HG03565 (cell line): Measurements from ENCODE around the gene ASB3.
"Not testable (repeated sequence)": the region's sequence is repeated elsewhere in the genome, so short reads cannot be mapped to it uniquely, and the experiment has no call there.

Experiments used
- ATAC-seq: cut with Tn5 transposase; IDR thresholded peaks from one replicate; pipeline ENCODE4 v1.9.1; 2021; ENCODE audit warnings: mild to moderate bottlenecking, moderate library complexity; ENCODE audit not compliant: unreplicated experiment

The ASB3 gene

DNA sequence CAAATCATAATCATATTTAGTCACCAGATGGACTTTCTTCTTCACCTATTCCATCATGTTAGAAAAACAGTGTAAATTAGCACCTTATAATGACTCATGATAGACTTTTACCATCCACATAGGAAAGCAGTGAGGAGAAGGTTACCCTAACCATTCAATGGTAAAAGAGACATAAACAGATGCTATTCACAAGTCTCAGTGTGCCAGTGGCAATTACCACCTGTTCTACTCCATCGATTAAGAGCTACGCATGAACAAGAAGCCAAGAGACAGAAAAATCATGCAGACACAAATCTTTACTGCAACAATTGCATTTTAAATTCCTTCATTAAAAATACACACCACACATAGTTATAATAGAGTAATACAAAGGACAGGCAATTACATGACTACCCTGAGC, 125.9 kb downstream of the ASB3 start:
- no peak for ATAC-seq

DNA sequence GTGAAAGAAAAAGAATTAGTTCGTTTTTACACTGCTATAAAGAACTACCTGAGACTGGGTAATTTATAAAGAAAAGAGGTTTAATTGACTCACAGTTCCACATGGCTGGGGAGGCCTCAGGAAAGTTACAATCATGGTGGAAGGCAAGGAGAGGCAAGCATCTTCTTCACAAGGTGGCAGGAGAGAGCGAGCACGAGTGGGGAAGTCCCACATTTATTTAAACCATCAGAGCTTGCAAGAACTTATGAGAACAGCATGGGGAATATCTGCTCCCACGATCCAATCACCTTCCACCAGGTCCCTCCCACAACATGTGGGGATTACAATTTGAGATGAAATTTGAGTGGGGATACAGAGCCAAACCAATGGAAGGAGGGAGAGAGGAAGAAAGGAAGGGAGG, 128.3 kb downstream of the ASB3 start:
- ATAC-seq: not testable (repeated sequence)

DNA sequence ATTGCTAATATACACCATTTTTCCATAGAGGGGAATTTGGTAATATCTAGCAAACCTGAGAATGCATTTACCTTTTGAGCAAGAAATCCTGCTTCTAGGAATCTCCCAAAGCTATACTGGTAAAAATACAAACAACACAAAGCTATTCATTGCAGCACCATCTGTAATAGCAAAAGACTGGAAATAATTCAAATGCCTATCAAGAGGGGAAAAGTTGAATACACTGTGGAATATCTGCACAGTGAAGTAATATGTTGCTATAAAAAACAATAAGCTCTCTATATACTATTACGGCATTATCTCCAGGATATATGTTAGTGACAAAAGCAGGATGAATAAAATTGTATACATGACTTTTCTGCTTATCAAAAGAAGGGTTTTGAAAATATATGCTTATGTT, 131.5 kb downstream of the ASB3 start:
- no peak for ATAC-seq

- no peak for ATAC-seq
Measured at GRCh38 chr2:53654396-53654795, 132.4 kb downstream of the ASB3 start.

- no peak for ATAC-seq
Measured at GRCh38 chr2:53652131-53652530, 134.6 kb downstream of the ASB3 start.

- ATAC-seq: no peak
Measured at GRCh38 chr2:53646788-53647187, 140.0 kb downstream of the ASB3 start.

GRCh38 chr2:53641290-53641689, 145.5 kb downstream of the ASB3 start:
- no peak for ATAC-seq

DNA sequence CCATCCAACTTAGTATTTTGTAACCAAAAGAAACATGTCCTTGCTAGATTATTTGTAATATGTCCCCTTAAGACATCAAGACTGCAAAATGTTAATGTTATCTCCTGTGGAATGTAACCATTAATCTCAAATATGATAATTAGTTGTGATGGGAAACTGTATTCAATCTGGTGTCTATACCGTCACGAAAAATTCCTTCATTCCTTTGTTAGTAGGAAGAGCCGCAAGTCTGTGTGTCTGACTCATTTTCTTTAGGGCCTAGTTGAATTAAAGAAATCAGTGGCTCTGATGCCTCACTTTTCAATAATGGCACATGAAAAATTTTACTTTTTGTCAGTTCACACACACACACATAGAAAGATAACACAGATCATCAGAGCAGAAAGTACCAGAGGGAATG, 146.3 kb downstream of the ASB3 start:
- no peak for ATAC-seq

GRCh38 chr2:53636596-53636995, 150.2 kb downstream of the ASB3 start:
- ATAC-seq: no peak

DNA sequence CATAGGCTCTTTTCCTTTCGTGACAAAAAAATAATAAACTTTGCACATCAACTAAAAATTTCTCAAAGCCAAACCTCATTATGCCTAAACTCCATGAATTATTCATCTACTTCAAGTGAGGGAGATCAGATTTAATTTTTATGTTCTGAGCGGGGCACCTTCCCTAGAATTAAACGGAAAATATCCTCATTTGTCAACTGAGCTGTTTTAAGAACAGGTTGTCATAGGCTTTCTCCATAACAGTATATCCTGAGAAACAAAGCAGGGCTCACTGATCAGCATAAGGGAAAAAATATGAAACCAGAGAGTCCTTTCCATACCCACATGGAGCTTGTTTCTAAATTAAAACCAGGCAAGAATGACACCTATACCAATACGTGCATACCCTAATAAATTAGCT, 150.6 kb downstream of the ASB3 start:
- no peak for ATAC-seq

DNA sequence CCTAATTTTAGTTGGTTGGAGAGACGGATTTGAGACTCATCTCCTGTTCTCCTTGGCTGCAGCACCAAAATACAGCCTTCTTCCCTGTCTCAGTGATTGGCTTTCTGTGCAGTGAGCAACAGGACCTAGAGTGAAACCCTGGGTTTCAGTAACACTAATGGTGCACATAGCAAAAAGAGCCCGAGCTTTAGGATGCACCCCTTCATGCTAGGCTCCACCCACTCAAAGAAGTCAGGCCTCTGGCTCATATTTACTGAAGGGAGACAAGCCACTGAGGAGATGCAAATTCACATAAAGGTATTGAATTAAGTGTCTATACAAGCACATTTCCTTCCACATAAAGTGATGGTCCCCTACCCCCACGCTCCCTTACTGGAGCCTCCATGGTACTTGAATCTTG, 151.1 kb downstream of the ASB3 start:
- ATAC-seq: no peak

- no peak for ATAC-seq
Measured at GRCh38 chr2:53633441-53633840, 153.3 kb downstream of the ASB3 start.

- no peak for ATAC-seq
Measured at GRCh38 chr2:53632714-53633113, 154.0 kb downstream of the ASB3 start.

GRCh38 chr2:53632126-53632460, 154.7 kb downstream of the ASB3 start:
- ATAC-seq: no peak

DNA sequence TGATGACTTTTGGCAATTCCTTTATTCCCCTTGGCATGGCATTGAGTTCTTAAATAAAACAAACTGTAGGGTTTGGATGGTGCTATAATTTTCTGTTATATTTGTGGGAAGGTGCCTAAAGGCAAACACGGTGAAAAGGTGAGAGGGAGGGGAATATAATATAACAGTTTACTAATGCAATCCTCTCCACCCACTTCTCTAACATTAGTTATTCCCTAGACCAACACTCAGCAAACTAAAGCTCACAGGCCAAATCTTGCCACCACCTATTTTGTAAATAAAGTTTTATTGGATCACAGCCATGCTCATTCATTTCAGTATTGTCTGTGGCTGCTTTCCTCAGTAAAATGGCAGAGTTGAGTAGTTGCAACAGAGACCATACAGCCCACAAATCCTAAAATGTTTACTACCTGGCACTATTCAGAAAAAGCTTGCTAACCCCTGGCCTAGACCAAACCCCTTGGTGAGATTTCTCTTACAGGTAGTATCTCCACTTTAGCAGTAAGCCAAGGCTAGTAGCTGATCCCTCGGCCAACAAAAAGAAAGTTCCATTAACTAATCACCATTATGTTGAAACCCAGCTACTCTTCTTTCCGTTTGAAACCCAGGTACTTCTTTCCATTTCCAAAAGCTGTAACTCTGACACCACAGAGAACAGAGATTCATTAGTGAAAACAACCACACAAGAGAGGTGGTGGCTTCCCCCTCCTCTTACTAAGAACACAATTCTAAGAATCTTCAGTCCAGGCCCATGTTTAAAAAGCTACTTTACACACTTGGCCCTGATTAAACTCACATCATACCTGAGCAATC, 155.2 kb downstream of the ASB3 start:
- ATAC-seq: no peak

GRCh38 chr2:53630026-53630606, 156.6 kb downstream of the ASB3 start:
- no peak for ATAC-seq

- no peak for ATAC-seq
Measured at GRCh38 chr2:53629501-53629900, 157.3 kb downstream of the ASB3 start.

DNA sequence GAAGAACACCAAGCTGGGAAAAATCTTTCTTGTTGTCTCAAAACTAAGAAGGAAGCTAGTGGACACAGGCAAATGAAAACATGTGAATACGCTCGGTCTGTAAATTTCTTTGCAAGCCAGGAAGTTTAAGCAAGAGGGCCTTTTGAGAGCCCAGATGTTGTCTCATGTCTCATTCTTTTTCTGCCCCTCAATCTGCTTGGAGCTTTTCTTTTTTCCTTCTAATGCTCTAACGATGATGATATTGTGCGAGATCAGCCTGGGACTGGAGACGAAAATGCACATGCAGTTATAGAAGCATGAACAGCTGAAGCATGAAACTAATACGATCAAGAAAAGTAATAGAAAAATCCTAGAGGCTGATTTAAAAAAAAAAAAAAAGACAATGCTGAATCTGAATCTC, 157.8 kb downstream of the ASB3 start:
- ATAC-seq: no peak

- ATAC-seq: no peak
Measured at GRCh38 chr2:53622141-53622540, 164.6 kb downstream of the ASB3 start.

- no peak for ATAC-seq
Measured at GRCh38 chr2:53620981-53621380, 165.8 kb downstream of the ASB3 start.
